Activated CD8-positive, alpha-beta memory T cell treated with anti-CD3 and anti-CD28 coated beads for 4 hours (primary cell): Measurements from ENCODE around the gene MMD2.

Experiments used
- DNase-seq, 2 donors: peaks; one replicate each; pipeline ENCODE4 v3.0.0-alpha.2; 2020; ENCODE audit warnings: low read depth in 2 of 2

The MMD2 gene

GRCh38 chr7:4959306-4959705 lies 319 bp upstream of the MMD2 start:
- no peak for DNase-seq

GRCh38 chr7:4957847-4958476 lies 1.0 kb downstream of the MMD2 start:
- DNase-seq: no peak

- DNase-seq: no peak
Measured at GRCh38 chr7:4951903-4952636, 6.9 kb downstream of the MMD2 start.

- DNase-seq: no peak
Measured at GRCh38 chr7:4951304-4951703, 7.7 kb downstream of the MMD2 start.

GRCh38 chr7:4948402-4948801 lies 10.6 kb downstream of the MMD2 start:
- DNase-seq: no peak

GRCh38 chr7:4945949-4946348 lies 13.0 kb downstream of the MMD2 start:
- no peak for DNase-seq

GRCh38 chr7:4944939-4945338 lies 14.0 kb downstream of the MMD2 start:
- DNase-seq: no peak

GRCh38 chr7:4943297-4943696 lies 15.7 kb downstream of the MMD2 start:
- no peak for DNase-seq

- DNase-seq: no peak
Measured at GRCh38 chr7:4939971-4940728, 18.8 kb downstream of the MMD2 start.

- no peak for DNase-seq
Measured at GRCh38 chr7:4937411-4937810, 21.6 kb downstream of the MMD2 start.

GRCh38 chr7:4934419-4935025 lies 24.5 kb downstream of the MMD2 start:
- DNase-seq: no peak

GRCh38 chr7:4931943-4932342 lies 27.0 kb downstream of the MMD2 start:
- DNase-seq: no peak

GRCh38 chr7:4929005-4929404 lies 30.0 kb downstream of the MMD2 start:
- DNase-seq: no peak

- no peak for DNase-seq
Measured at GRCh38 chr7:4928445-4928844, 30.5 kb downstream of the MMD2 start.

- DNase-seq: no peak
Measured at GRCh38 chr7:4919969-4920766, 38.8 kb downstream of the MMD2 start.

- no peak for DNase-seq
Measured at GRCh38 chr7:4916113-4916512, 42.9 kb downstream of the MMD2 start.

GRCh38 chr7:4911111-4911828 lies 47.7 kb downstream of the MMD2 start:
- DNase-seq: no peak

GRCh38 chr7:4906682-4907081 lies 52.3 kb downstream of the MMD2 start:
- no peak for DNase-seq

- DNase-seq: no peak
Measured at GRCh38 chr7:4905171-4905570, 53.8 kb downstream of the MMD2 start.

GRCh38 chr7:4904346-4904745 lies 54.6 kb downstream of the MMD2 start:
- no peak for DNase-seq

- DNase-seq: no peak
Measured at GRCh38 chr7:4895766-4896165, 63.2 kb downstream of the MMD2 start.
